Body of pancreas (tissue), 4 donors: ENCODE measurements around the gene ZMYM4. TPM values are rescaled to one million over a fixed set of nuclear protein-coding genes. Genes with fewer than 3 reads are reported as not detected.
A peak's percentile ranks its signal among the peaks of the same experiment; 100 is the strongest.

Experiments used
- ATAC-seq: fragments of 150-250 bp; one replicate; pipeline ENCODE4 v1.9.1; 2016
- DNase-seq, 4 donors: peaks; one replicate each; pipeline ENCODE4 v3.0.0-alpha.2; 2019
- H3K27ac ChIP-seq, 4 donors: fragments of 200-600 bp; sonication (generic); 1 replicate in 3 of 4; 2 replicates in 1 of 4; pipeline versions ENCODE4 v1.5.1 to v1.6.1; 2016 to 2019; ENCODE audit warnings: mild to moderate bottlenecking in 1 of 4, mixed read lengths in 1 of 4, moderate library complexity in 1 of 4
- H3K27me3 ChIP-seq, 2 donors: fragments of 200-600 bp; sonication (generic); one replicate each; pipeline ENCODE4 v1.6.0; 2016; ENCODE audit warnings: mild to moderate bottlenecking in 1 of 2
- H3K36me3 ChIP-seq, 2 donors: fragments of 200-600 bp; sonication (generic); replicated peaks in 1 of 2; 2 replicates each; pipeline ENCODE4 v1.5.1; 2016; ENCODE audit warnings: low read depth in 2 of 2; ENCODE audit not compliant: insufficient read depth in 1 of 2
- H3K4me1 ChIP-seq: fragments of 200-600 bp; sonication (generic); one replicate; pipeline ENCODE4 v1.6.0; 2016
- H3K4me3 ChIP-seq, 2 donors: fragments of 200-600 bp; sonication (generic); 1 replicate in 1 of 2; 2 replicates in 1 of 2; pipeline ENCODE4 v1.5.1; 2016 to 2019
- H3K9me3 ChIP-seq, 3 donors: fragments of 200-600 bp; sonication (generic); 1 replicate in 2 of 3; 2 replicates in 1 of 3; pipeline ENCODE4 v1.5.1; 2016
- POLR2A ChIP-seq, 3 donors: fragments of 450-650 bp; IDR thresholded peaks; one replicate each; pipeline ENCODE4 v1.6.1; 2016; ENCODE audit warnings: antibody characterized with exemption in 3 of 3, mild to moderate bottlenecking in 2 of 3
- WGBS, 2 donors: methylation state at CpG; one replicate each; pipeline ENCODE4 v1.1.5; 2017; 5-methylcytosine and 5-hydroxymethylcytosine counted together
- intact Hi-C: fragments of 100-400 bp; cut with DNase I; formaldehyde crosslinking; loops from one replicate; pipeline ENCODE4 v1.15.1; 2023
- total RNA-seq, 2 donors: library from RNA; depleted of rRNA; stranded (reverse); fragments of >200 nt; gene quantifications; one replicate each; pipeline ENCODE4 v1.1.0, GENCODE V29; 2016
- TF ChIP-seq, protein P1 (sequence below), 7 experiments: fragments of 450-650 bp in 4 of 7; fragments of 200-600 bp in 3 of 7; sonication (generic) in 3 of 7; IDR thresholded peaks; one replicate each; pipeline ENCODE4 v1.5.1; 2016 to 2019; ENCODE audit warnings: antibody characterized with exemption in 7 of 7

The ZMYM4 gene
- total RNA-seq, 2 donors from 2014 or later: 15.2 to 33.2 TPM

GRCh38 chr1:35316264-35316663 is 47.8 kb downstream of the ZMYM4 start:
- TF ChIP-seq POLR2A (IDR thresholded peaks at IDR 0.05): no peak
- TF ChIP-seq, protein P1, sequence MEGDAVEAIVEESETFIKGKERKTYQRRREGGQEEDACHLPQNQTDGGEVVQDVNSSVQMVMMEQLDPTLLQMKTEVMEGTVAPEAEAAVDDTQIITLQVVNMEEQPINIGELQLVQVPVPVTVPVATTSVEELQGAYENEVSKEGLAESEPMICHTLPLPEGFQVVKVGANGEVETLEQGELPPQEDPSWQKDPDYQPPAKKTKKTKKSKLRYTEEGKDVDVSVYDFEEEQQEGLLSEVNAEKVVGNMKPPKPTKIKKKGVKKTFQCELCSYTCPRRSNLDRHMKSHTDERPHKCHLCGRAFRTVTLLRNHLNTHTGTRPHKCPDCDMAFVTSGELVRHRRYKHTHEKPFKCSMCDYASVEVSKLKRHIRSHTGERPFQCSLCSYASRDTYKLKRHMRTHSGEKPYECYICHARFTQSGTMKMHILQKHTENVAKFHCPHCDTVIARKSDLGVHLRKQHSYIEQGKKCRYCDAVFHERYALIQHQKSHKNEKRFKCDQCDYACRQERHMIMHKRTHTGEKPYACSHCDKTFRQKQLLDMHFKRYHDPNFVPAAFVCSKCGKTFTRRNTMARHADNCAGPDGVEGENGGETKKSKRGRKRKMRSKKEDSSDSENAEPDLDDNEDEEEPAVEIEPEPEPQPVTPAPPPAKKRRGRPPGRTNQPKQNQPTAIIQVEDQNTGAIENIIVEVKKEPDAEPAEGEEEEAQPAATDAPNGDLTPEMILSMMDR (IDR thresholded peaks at IDR 0.05): no peak
- Histone ChIP-seq H3K9me3 (no peaks in the 10 kb centered on the region), H3K4me3 (no peak overlapping the region), H3K4me1 (peaks cover 24% of the 10 kb centered on the region), H3K27ac (no peak overlapping the region), H3K27me3 (no peaks in the 10 kb centered on the region), H3K36me3 (no peaks in the 10 kb centered on the region)
- intact Hi-C loops: no loop called here
- 84 to 88% methylated on average over 1 of the region's 1 CpG for WGBS, 2 donors
- DNase-seq (no peak), ATAC-seq (no peak)

DNA sequence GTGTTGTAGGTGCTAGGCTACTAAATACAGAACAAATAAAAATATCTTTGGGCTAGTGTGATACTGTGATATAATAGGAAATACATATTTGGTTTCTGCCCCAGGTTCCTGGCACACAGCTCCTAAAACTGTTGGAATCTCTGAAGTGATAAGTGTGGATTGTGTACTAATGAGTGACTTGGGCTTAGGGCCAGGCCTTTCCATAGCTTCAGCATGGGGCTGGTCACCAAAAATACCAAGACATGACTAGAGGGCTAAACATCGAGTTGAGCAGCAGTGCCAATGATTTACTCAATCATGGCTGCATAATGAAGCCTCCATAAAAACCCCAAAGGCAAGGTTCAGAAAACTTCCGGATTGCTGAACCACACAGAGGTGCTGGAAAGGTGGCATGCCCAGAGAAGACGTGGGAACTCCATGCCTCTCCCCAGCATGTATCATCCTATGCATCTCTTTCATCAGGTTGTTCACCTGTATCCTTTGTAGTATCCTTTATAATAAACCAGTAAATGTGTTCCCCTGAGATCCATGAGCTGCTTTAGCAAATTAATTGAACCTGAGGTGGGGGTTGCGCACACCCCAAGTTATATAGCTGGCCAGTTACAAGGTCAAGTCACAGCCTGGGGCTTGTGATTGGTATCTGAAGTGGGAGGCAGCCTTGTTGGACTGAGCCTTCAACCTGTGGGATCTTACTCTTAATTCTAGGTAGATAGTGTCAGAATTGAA is 51.6 kb downstream of the ZMYM4 start:
- Histone ChIP-seq H3K27me3 (no peaks in the 10 kb centered on the region), H3K27ac (peak overlapping the region; percentile 2 to 62 (median 11)), H3K36me3 (no peaks in the 10 kb centered on the region), H3K4me1 (peaks cover 41% of the 10 kb centered on the region), H3K9me3 (no peaks in the 10 kb centered on the region), H3K4me3 (no peak overlapping the region)
- TF ChIP-seq, protein P1 (IDR thresholded peaks at IDR 0.05): no peak
- TF ChIP-seq POLR2A (IDR thresholded peaks at IDR 0.05): no peak
- ATAC-seq: peak; percentile 75
- intact Hi-C loops: no loop called here
- WGBS, 2 donors: 36 to 44% methylated on average over 3 to 4 of the region's 4 CpGs
- DNase-seq: peak; percentile 47 to 69 (median 56)

GRCh38 chr1:35320937-35321336 is 52.4 kb downstream of the ZMYM4 start:
- intact Hi-C loops: no loop called here
- DNase-seq (no peak), ATAC-seq (peak; percentile 43)
- no peaks in the 10 kb centered on the region for H3K27me3 ChIP-seq
- H3K4me1 ChIP-seq: peaks cover 41% of the 10 kb centered on the region
- WGBS, 2 donors: 55 to 63% methylated on average over 3 of the region's 3 CpGs
- no peaks in the 10 kb centered on the region for H3K9me3 ChIP-seq
- H3K27ac ChIP-seq: no peak overlapping the region
- H3K4me3 ChIP-seq: no peak overlapping the region
- TF ChIP-seq, protein P1 (IDR thresholded peaks at IDR 0.05): no peak
- no peak for TF ChIP-seq POLR2A (IDR thresholded peaks at IDR 0.05)
- no peaks in the 10 kb centered on the region for H3K36me3 ChIP-seq

DNA sequence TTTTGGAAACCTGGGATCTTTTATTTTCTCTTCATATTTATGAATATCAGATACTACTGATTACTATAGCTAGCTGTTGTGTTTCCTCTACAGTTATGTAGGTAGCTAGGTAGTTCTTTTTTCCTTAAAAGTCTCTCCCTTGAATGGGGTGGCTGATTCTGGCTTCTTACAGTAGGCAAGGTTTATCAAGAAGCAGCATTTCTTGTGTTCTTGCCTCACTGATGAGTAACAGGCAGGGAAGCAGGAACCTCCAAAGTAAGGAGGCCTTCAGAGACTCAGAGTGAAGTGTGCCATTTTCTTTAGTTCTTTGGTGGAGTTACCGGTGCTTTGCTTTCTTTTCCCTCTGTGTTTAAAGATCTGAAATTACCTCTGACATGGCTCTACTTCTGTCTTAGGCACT is 56.0 kb downstream of the ZMYM4 start:
- DNase-seq: no peak
- WGBS, 2 donors: 88 to 89% methylated on average over 1 of the region's 1 CpG

More for the DNA sequence above, 56.0 kb downstream of the ZMYM4 start:
- no peak for ATAC-seq
- intact Hi-C loops: no loop called here
- Histone ChIP-seq H3K4me3 (no peak overlapping the region), H3K27me3 (no peaks in the 10 kb centered on the region), H3K4me1 (peaks cover 35% of the 10 kb centered on the region), H3K9me3 (no peaks in the 10 kb centered on the region), H3K27ac (peak overlapping the region in 2 of 4 donors; percentile 19 to 37), H3K36me3 (peaks cover 0 to 2% of the 10 kb centered on the region in 2 donors)
- TF ChIP-seq, protein P1 (IDR thresholded peaks at IDR 0.05): no peak
- TF ChIP-seq POLR2A (IDR thresholded peaks at IDR 0.05): no peak
